HepG2 (cell line): ENCODE results near the gene DAB1. TPM values are rescaled to one million over a fixed set of nuclear protein-coding genes. Genes with fewer than 3 reads are reported as not detected.

Experiments used
- BRD4 ChIP-seq: sonication (generic); formaldehyde crosslinking; IDR thresholded peaks from 2 replicates; pipeline ENCODE4 v1.4.0; 2020; ENCODE audit warnings: missing genetic modification reagents
- DNMT1 ChIP-seq: sonication (generic); formaldehyde crosslinking; IDR thresholded peaks from 2 replicates; pipeline ENCODE4 v1.5.1; 2020; ENCODE audit warnings: mild to moderate bottlenecking, missing genetic modification reagents
- FOXK2 ChIP-seq: fragments of 450-650 bp; IDR thresholded peaks from 2 replicates; pipeline ENCODE4 v1.6.1; 2016
- FOXM1 ChIP-seq: sonication (generic); formaldehyde crosslinking; IDR thresholded peaks from 2 replicates; pipeline ENCODE4 v1.5.0; 2020; ENCODE audit warnings: missing genetic modification reagents
- HDAC1 ChIP-seq: sonication (generic); formaldehyde crosslinking; IDR thresholded peaks from 2 replicates; pipeline ENCODE4 v1.5.1; 2020; ENCODE audit warnings: mild to moderate bottlenecking, missing genetic modification reagents
- HMG20A ChIP-seq: IDR thresholded peaks from 2 replicates; pipeline ENCODE4 v1.6.1; 2016; ENCODE audit warnings: borderline replicate concordance
- JUN ChIP-seq: sonication (generic); formaldehyde crosslinking; IDR thresholded peaks from 2 replicates; pipeline ENCODE4 v1.4.0; 2020; ENCODE audit warnings: mild to moderate bottlenecking, missing genetic modification reagents
- MXD4 ChIP-seq: IDR thresholded peaks from 2 replicates; pipeline ENCODE4 v1.6.1; 2016; ENCODE audit warnings: mild to moderate bottlenecking, missing biosample characterization, missing genetic modification reagents
- RXRA ChIP-seq: sonication (generic); formaldehyde crosslinking; IDR thresholded peaks from 2 replicates; pipeline ENCODE4 v1.5.1; 2020; ENCODE audit warnings: missing genetic modification reagents
- ZBTB8A ChIP-seq: sonication (generic); formaldehyde crosslinking; IDR thresholded peaks from 2 replicates; pipeline ENCODE4 v1.4.0; 2020; ENCODE audit warnings: mild to moderate bottlenecking, low read depth, missing genetic modification reagents, borderline replicate concordance
- ZFX ChIP-seq: sonication (generic); formaldehyde crosslinking; IDR thresholded peaks from 2 replicates; pipeline ENCODE4 v1.4.0; 2020; ENCODE audit warnings: mild to moderate bottlenecking, low read depth, missing genetic modification reagents, moderate library complexity
- ZNF644 ChIP-seq: IDR thresholded peaks from 2 replicates; pipeline ENCODE4 v1.6.1; 2016; ENCODE audit warnings: low read depth
- polyA plus RNA-seq, 8 experiments: library from polyadenylated mRNA; depleted of rRNA in 3 of 8; stranded (reverse) in 7 of 8; unstranded in 1 of 8; fragments of >200 nt; fragmentation: Illumina TruSeq in 4 of 8; extraction: Trizol in 4 of 8; gene quantifications; 2 replicates each; pipeline versions ENCODE4 v1.2.1 to v1.2.3, GENCODE V29; 2011 to 2016; ENCODE audit warnings: low read depth in 4 of 8, missing spikeins in 1 of 8, mixed read lengths in 1 of 8; ENCODE audit not compliant: insufficient read depth in 1 of 8
- total RNA-seq, 5 experiments: library from RNA; depleted of rRNA; stranded (reverse); fragments of >200 nt; fragmentation: Illumina TruSeq; extraction: Trizol; gene quantifications; 2 replicates each; pipeline ENCODE4 v1.2.3, GENCODE V29; 2016; ENCODE audit warnings: low read depth in 1 of 5
- TF ChIP-seq, protein P1 (sequence below), 2 experiments: fragments of 450-650 bp in 1 of 2; sonication (generic) in 1 of 2; formaldehyde crosslinking in 1 of 2; IDR thresholded peaks; 2 replicates each; pipeline versions ENCODE4 v1.6.1 to v1.8.0; 2016 to 2022; ENCODE audit warnings: antibody characterized with exemption in 1 of 2, mild to moderate bottlenecking in 1 of 2, missing genetic modification reagents in 1 of 2

DAB1 gene
- total and polyA plus RNA-seq, 2 of the 13 experiments (the other 11 are each of a cell fraction or from before 2014, with no cell fraction given), result 0.04 to 0.13 TPM

- TF ChIP-seq, protein P1, sequence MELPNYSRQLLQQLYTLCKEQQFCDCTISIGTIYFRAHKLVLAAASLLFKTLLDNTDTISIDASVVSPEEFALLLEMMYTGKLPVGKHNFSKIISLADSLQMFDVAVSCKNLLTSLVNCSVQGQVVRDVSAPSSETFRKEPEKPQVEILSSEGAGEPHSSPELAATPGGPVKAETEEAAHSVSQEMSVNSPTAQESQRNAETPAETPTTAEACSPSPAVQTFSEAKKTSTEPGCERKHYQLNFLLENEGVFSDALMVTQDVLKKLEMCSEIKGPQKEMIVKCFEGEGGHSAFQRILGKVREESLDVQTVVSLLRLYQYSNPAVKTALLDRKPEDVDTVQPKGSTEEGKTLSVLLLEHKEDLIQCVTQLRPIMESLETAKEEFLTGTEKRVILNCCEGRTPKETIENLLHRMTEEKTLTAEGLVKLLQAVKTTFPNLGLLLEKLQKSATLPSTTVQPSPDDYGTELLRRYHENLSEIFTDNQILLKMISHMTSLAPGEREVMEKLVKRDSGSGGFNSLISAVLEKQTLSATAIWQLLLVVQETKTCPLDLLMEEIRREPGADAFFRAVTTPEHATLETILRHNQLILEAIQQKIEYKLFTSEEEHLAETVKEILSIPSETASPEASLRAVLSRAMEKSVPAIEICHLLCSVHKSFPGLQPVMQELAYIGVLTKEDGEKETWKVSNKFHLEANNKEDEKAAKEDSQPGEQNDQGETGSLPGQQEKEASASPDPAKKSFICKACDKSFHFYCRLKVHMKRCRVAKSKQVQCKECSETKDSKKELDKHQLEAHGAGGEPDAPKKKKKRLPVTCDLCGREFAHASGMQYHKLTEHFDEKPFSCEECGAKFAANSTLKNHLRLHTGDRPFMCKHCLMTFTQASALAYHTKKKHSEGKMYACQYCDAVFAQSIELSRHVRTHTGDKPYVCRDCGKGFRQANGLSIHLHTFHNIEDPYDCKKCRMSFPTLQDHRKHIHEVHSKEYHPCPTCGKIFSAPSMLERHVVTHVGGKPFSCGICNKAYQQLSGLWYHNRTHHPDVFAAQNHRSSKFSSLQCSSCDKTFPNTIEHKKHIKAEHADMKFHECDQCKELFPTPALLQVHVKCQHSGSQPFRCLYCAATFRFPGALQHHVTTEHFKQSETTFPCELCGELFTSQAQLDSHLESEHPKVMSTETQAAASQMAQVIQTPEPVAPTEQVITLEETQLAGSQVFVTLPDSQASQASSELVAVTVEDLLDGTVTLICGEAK (IDR thresholded peaks at IDR 0.05), result no peak
- TF ChIP-seq, protein P1 (CRISPR knock-in tag; IDR thresholded peaks at IDR 0.05), result no peak
- no peak for TF ChIP-seq ZBTB8A (CRISPR knock-in tag)
- no peak for TF ChIP-seq ZFX (CRISPR knock-in tag)
- no peak for TF ChIP-seq HMG20A (CRISPR knock-in tag)
- no peak for TF ChIP-seq BRD4 (CRISPR knock-in tag)
- no peak for TF ChIP-seq HDAC1 (CRISPR knock-in tag)
- TF ChIP-seq ZNF644 (CRISPR knock-in tag), result no peak
- TF ChIP-seq JUN (CRISPR knock-in tag), result no peak
- no peak for TF ChIP-seq FOXM1 (CRISPR knock-in tag)
- TF ChIP-seq DNMT1 (CRISPR knock-in tag), result no peak
- TF ChIP-seq FOXK2, result no peak
- TF ChIP-seq MXD4 (CRISPR knock-in tag), result no peak
- no peak for TF ChIP-seq RXRA
Observed at GRCh38 chr1:57229998-57230397, 193.9 kb downstream of the DAB1 start (continued).
